ENCODE data around the gene CELF1. TPM values are rescaled to one million over a fixed set of nuclear protein-coding genes. Genes with fewer than 3 reads are reported as not detected.

The CELF1 gene

DNA sequence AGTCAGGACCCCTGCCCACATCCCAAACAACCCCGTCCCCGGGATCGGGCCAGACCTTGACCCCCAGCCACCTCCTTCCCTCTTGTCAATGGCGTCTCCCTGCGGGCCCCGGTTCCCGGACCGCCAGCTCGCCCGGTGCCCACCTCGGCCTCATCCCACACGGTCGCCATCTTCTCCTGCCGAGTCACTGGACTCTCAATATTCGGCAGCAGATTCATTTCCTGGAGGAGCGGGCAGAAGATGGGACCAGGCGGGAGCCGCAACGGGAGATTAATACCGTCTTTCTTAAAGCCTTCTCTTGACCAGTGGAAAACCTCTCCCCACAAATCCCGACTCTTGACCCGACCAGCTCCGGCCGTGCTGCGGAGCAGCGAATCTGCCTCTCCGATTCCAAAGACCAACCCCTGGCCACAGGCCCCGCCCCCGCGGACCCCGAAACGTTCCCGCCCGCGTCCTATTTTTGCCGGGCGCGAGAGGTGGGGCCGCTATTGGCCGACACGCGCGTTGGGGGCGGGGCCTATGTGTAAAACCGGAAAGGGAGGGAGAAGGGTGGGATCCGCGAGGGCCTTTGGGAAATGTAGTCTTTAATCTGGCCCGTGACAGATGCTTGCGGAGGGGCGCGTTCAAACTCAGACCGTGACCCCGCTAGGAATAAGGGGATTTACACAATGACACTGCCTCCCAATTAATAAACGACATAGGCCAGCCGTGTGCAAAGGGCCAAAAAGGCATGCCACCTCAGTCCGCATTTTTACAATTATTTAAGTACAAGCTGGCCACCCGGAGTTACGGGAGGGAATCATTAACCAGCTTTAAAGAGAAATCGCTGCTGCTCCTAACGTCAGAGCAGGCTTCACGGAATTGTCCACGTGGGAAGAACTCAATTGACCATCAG is 126.6 kb downstream of the CELF1 start, which contains the start of gene PSMC3:
Gene PSMC3 (minus strand): TSS at position 378 of the 895 bp plus-strand sequence. CDS start 160 bp downstream, at position 218.
- Histone ChIP-seq H3K27me3 (ENCODE audit: control insufficient read depth, insufficient read depth, low read length) (no peaks in the 10 kb centered on the region), H3K4me1 (ENCODE audit: control insufficient read depth, insufficient read depth, low read length) (peaks cover 19% of the 10 kb centered on the region), H3K9me3 (replicated peaks; ENCODE audit: low read length) (no peaks in the 10 kb centered on the region), H3K4me3 (ENCODE audit: low read length) (peak within 1 kb of the TSS; percentile 92), H3K4me2 (ENCODE audit: low read length) (peak within 1 kb of the TSS; percentile 97), H3K36me3 (ENCODE audit: insufficient read depth, low read length) (peaks cover 33% of the 10 kb centered on the region), H3K9ac (ENCODE audit: low read depth, low read length) (peak within 1 kb of the TSS; percentile 98)

DNA sequence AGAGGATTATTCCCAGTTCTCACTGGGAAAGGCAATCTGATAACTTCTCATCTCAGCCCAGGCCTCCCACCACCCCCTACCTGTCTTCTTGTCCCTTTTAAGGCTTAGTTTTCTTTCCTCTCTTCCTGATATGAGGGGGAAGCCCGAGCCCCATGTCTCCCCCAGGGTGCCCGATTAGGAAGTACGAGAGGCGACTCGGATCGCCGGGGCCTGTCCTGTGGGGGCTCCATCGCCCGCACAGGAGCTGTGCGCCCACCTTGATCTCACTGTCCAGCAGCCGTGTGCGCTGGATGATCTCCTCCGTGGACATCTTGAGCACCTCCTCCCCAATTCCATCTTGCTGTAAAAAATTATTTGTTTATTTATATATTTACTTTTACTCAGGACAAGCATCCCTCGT is 127.3 kb downstream of the CELF1 start:
- peaks cover 38% of the 10 kb centered on the region for H3K36me3 ChIP-seq (ENCODE audit: insufficient read depth, low read length)
- no peaks in the 10 kb centered on the region for H3K9me3 ChIP-seq (replicated peaks; ENCODE audit: low read length)
- no peaks in the 10 kb centered on the region for H3K27me3 ChIP-seq (ENCODE audit: control insufficient read depth, insufficient read depth, low read length)
- peak overlapping the region; percentile 98 for H3K9ac ChIP-seq (ENCODE audit: low read depth, low read length)
- peak overlapping the region; percentile 97 for H3K4me2 ChIP-seq (ENCODE audit: low read length)
- peaks cover 19% of the 10 kb centered on the region for H3K4me1 ChIP-seq (ENCODE audit: control insufficient read depth, insufficient read depth, low read length)
- H3K4me3 ChIP-seq (ENCODE audit: low read length): peak overlapping the region; percentile 92

DNA sequence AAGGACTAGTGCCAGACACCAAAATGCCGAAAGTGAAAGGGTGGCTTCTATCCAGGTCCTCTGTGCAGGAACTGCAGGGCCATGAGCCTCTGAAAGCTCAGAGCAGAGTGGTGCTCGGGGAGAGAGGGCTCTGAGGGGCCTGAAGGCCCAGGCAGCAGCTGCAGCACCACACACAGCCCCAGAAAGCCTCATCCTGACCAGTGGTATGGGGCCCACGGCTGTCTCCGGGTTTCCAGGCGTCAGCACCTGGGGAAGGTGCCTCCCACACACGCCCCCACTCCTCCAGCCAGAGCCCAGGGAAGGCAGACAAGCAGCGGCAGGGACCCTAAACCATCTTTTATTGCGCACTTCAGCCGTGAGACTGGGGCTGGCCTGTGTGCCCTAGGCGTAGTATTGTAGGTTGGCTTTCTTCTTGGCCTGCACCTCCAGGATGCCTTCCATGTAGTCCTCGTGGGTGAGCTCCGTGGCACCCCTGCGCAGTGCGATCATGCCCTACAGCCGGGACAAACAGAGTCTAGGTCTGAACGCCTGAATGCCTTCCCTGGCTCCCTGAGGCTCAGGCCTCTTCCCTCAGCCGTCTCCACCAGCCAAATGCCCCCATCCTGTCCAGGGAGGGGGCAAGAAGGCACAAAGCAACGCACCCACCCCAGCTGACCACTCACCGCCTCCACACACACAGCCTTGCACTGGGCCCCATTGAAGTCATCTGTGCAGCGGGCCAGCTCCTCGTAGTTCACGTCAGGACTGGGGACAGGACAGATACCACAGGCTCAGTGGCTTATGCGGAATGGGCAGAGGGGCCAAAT is 134.3 kb downstream of the CELF1 start:
- no peak overlapping the region for H3K4me2 ChIP-seq (ENCODE audit: low read length)
- H3K4me1 ChIP-seq (ENCODE audit: control insufficient read depth, insufficient read depth, low read length): peaks cover 52% of the 10 kb centered on the region
- no peaks in the 10 kb centered on the region for H3K27me3 ChIP-seq (ENCODE audit: control insufficient read depth, insufficient read depth, low read length)
- no peaks in the 10 kb centered on the region for H3K9me3 ChIP-seq (replicated peaks; ENCODE audit: low read length)
- peaks cover 76% of the 10 kb centered on the region for H3K36me3 ChIP-seq (ENCODE audit: insufficient read depth, low read length)
- peak overlapping the region; percentile 10 for H3K9ac ChIP-seq (ENCODE audit: low read depth, low read length)
- H3K4me3 ChIP-seq (ENCODE audit: low read length): no peak overlapping the region

DNA sequence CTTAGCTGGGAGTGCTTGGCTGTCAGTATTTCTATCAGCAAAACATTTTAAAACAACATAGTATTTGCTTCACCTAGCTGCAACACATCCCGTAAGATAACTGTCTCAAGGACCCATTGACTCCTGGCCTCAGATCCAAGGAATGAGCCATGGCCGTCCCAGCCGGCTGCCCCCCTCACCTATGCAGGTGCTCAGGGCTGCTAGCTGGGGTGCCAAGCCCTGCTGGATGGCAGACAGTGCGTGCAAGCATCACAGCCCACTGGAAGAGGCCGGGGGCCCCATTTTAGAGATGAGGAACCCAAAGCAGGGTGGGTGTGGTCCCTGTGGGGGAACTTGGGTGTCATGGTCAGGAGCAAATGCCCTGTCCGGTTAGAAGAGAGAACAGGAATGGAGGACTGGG is 135.2 kb downstream of the CELF1 start:
- H3K4me2 ChIP-seq (ENCODE audit: low read length): no peak overlapping the region
- peaks cover 60% of the 10 kb centered on the region for H3K4me1 ChIP-seq (ENCODE audit: control insufficient read depth, insufficient read depth, low read length)
- H3K4me3 ChIP-seq (ENCODE audit: low read length): no peak overlapping the region
- H3K9me3 ChIP-seq (replicated peaks; ENCODE audit: low read length): no peaks in the 10 kb centered on the region
- H3K27me3 ChIP-seq (ENCODE audit: control insufficient read depth, insufficient read depth, low read length): no peaks in the 10 kb centered on the region
- H3K36me3 ChIP-seq (ENCODE audit: insufficient read depth, low read length): peaks cover 72% of the 10 kb centered on the region
- no peak overlapping the region for H3K9ac ChIP-seq (ENCODE audit: low read depth, low read length)

DNA sequence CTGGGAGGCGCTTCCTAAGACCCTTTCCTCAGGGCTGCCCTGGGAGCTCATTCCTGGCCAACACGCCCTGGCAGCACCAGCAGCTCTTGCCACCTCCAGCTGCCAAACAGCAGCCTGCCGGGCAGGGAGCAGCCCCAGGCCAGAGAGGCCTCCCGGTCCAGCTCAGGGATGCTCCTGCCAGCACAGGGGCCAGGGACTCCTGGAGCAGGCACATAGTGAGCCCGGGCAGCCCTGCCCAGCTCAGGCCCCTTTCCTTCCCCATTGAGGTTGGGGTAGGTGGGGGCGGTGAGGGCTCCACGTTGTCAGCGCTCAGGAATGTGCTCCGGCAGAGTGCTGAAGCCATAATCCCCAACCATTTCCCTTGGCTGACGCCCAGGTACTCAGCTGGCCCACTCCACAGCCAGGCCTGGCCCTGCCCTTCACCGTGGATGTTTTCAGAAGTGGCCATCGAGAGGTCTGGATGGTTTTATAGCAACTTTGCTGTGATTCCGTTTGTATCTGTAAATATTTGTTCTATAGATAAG is 136.9 kb downstream of the CELF1 start:
- H3K4me3 ChIP-seq (ENCODE audit: low read length): peak overlapping the region; percentile 40

More for the DNA sequence above, 136.9 kb downstream of the CELF1 start:
- Histone ChIP-seq H3K36me3 (ENCODE audit: insufficient read depth, low read length) (peaks cover 71% of the 10 kb centered on the region), H3K4me2 (ENCODE audit: low read length) (peak overlapping the region; percentile 67), H3K27me3 (ENCODE audit: control insufficient read depth, insufficient read depth, low read length) (no peaks in the 10 kb centered on the region), H3K4me1 (ENCODE audit: control insufficient read depth, insufficient read depth, low read length) (peaks cover 64% of the 10 kb centered on the region), H3K9ac (ENCODE audit: low read depth, low read length) (peak overlapping the region; percentile 72), H3K9me3 (replicated peaks; ENCODE audit: low read length) (no peaks in the 10 kb centered on the region)

Small RNA genes within 50 kb of the gene (small RNA-seq; reads per million reads assigned to genes)
- gene RN7SL652P (not detected), gene RNU5E-10P (not detected)
